Esophagus mucosa (tissue), 1 donor: ENCODE results near the gene PUM1. TPM values are rescaled to one million over a fixed set of nuclear protein-coding genes. Genes with fewer than 3 reads are reported as not detected.

Experiments
- ATAC-seq: fragments of 200-7000 bp; cut with Tn5 transposase; one replicate; pipeline ENCODE4 v1.9.1; 2020
- total RNA-seq: library from RNA; stranded (reverse); gene quantifications from one replicate; pipeline ENCODE4 v1.2.4, GENCODE V29; 2023
- donor health status: DM: yes; HTN: yes; CAD: no.

Gene PUM1
- total RNA-seq, 1 donor from 2014 or later = 63.0 TPM

GRCh38 chr1:30888391-30888790, 177.1 kb downstream of the PUM1 start:
- no peak for ATAC-seq

DNA sequence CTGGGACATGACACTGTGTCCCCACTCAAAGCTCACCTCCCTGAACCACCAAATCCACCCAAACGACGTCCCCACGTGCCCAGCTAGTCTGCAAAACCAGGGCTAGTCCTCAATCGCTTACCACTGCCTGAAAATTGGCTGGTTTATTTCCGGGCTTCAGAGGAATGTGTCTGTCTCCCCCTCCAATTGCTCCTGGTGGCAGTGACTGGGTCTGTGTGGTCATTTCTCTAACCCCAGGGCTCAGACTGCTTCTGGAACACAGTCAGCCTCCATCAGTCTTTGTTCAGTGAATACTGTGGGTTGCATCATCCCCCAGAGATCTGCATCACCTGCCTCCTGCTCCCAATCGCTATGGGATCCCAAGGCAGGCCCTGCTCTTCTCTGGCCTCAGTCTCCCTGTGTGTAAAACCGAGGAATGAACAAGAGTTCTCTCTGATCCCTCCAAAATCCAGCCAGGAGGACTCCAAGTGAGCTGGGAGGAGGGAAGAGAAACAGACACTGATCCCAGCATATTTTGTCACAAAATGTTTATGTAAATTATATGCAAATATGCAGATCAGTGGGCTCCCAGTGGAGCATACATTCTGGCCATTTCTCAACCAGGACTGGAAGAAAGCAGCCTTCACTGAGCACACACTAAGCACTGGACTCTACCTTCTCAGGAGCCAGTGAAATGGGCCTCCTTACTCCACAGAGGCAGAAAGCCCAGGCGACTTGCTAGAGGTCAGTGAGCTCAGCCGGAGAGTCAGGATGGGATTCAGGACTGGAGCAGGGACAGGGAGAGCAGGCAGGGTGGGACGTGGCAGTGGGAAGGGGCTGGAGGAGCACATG, 177.8 kb downstream of the PUM1 start:
- no peak for ATAC-seq

- ATAC-seq = no peak
These were observed 178.6 kb downstream of the PUM1 start for GRCh38 chr1:30886710-30887428.

GRCh38 chr1:30885570-30886522, 179.7 kb downstream of the PUM1 start:
- no peak for ATAC-seq

GRCh38 chr1:30884723-30885122, 180.8 kb downstream of the PUM1 start:
- ATAC-seq = no peak

- ATAC-seq = no peak
These were observed 181.9 kb downstream of the PUM1 start for GRCh38 chr1:30883389-30884172.

DNA sequence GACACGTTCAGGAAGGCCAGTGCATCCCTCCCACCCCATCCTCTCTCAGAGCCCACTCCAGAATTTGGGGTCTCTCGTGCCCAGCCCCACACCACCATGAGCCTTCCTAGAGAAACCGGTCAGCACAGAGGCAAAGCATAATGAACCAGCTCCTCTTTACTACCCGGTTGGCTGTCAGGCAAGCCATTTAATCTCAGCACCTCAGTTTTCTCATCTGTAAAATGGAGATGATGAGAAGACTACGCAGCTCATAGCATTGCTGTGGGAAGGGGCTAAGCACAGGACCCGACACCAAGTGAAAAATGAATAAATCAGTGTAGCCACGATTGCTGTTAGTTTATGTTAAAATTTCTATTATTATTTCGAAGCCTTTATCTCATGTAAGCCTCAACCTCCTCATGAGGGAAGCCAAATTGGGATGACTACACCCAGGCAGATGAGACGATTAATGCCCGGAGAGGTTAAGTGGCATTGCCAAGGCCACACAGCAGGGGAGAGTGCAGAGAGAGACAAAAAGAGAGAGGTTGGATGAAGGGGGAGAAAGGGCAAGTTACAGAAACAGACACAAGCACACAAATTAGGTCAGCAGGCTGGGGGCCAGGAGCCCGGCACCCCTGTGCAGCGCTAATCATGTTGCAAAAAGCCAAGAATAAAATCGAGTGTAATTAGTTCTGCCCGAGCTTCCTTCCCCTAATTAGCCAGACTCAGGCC, 182.7 kb downstream of the PUM1 start:
- ATAC-seq = no peak

Other genes starting within 250 kb of the PUM1 start
- 3.3 TPM for gene SDC3, start 157.0 kb downstream of the PUM1 start, total RNA-seq
- 0.92 TPM for gene NKAIN1, start 174.2 kb upstream of the PUM1 start, total RNA-seq
- gene SNRNP40, start 231.1 kb upstream of the PUM1 start, total RNA-seq = 41.6 TPM
- 17.5 TPM for gene ZCCHC17, start 231.3 kb upstream of the PUM1 start, total RNA-seq